T1000 (cell line): ENCODE results near the gene IFITM5.

Source experiments
- DNase-seq: peaks from one replicate; lab custom pipeline; 2025; ENCODE audit warnings: mixed read lengths; lab: John Stamatoyannopoulos, UW

IFITM5 gene

DNA sequence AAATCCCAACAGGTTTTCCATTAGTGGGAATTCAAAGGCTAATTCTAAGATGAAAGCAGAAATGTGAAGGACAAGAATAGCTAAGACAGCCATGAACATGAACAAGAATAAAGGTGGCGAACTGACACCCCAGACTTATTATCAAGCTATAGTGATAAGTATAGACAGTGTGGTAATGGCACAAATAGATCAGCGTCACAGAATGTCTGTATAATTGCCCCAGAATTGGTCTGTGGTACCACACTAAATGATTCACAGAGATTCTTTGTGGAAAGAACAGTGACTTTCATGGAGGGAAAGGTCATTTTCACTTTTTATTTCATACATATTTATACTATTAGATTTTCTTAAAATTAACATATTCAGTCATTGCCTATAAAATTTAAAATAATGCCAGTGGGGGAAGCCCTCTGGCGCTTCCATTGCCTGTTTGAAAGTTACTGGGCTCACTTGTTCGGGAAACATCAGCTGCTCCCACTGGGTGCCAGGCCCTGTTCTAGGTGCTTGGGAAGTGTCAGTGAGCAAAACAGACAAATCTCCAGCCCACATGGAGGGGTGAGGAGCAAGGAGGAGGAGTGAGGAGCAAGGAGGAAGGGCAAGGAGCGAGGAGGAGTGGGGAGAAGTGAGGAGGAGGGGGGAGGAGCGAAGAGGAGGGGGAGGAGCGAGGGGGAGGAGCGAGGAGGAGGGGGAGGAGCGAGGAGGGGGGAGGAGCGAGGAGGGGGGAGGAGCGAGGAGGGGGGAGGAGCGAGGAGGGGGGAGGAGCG lies 32.5 kb downstream of the IFITM5 start:
- DNase-seq, result no peak

DNA sequence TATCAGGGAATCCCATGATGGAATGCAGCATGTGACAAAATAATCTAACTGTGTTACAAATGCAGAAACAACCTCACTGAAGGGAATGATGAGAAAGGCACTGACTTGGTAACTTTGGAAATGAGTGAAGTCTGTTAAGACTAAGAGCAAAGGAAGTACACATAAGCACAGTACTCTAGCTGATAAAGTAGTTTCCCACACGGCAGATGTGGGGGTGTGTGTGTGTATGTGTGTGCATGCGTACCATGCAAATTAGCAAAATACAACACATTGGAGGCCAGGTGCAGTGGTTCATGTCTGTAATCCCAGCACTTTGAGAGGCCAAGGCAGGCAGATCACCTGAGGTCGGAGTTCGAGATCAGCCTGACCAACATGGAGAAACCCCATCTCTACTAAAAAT lies 37.7 kb downstream of the IFITM5 start:
- DNase-seq, result no peak

DNA sequence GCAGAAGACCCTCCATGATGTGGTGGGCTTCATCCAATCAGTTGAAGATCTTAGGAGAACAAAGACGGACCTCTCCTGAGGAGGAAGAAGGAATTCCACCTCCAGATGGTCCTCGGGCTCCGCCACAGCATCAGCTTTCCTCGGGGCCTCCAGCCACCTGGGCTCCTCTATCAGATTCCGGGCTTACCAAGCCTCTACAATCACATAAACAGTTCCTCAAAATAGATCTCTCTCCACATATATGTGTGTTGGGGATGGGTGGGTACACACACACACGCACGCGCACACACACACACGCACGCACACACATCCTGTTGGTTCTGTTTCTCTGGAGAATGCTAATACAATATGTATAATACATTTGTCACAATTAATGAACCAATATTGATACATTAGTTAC lies 39.9 kb downstream of the IFITM5 start:
- DNase-seq, result no peak

DNA sequence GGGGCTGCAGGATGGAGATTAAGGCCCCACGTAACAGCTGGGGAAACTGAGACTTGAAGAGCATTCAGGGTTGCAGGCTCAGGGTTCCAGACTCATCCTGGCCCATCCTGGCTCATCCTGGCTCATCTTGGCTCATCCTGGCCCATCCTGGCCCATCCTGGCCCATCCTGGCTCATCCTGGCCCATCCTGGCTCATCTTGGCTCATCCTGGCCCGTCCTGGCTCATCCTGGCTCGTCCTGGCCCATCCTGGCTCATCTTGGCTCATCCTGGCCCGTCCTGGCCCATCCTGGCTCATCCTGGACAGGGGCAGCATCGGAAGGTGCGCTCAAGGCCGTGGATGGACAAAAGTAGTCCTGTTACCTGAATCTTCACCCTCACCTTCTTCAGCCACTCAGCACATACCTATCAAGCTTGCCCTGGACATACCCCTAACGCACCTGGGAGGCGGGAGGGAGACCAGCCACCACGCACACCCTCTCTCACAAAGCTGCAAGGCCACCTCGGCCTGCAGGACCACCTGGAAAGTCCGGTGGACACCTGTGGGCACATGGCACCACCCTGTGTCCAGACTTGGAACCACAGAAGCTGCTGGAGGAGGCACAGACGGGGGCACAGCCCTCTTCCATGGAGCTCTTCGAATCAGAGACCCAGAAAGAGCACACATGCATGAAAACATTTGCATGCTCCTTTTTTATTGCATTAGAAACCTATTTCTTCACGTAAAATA lies 41.4 kb downstream of the IFITM5 start:
- no peak for DNase-seq

DNA sequence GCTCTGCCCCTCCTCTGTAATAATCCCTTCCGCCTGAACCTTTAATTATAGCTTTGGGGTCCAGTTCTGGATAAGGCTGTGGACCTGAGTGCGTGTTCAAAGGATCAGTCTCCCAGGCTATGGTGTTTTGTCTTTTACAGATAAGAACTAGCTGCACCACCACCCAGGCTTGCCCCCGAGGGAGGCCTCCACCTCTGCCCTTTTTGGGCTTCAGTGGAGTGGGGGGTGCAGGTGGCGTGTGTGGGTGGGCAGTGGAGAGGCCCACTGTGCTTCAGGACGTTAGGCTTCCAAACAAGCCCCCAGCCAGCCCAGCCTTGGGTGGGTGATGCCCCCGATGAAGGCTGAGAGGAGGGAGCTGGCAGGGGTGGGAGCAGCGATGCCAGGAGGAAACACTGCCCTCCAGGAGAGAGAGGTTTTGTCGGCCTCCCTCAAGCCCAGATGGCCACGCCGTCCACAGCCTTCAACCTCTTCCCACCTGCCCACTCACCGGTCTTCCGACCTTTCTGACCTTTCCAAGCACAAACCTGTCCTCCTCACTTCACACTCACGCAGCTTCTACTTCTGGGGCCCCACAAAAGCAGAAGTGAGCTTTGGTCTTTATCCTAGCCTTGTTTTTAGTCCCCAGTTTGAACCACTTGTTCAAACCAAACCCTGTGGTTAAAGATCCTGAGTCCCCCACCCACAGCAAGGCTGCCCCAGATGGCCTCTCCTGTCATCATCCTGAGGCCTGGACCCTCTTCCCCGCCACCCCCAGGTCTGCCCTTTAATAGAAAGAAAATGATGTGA lies 42.2 kb downstream of the IFITM5 start:
- no peak for DNase-seq

DNA sequence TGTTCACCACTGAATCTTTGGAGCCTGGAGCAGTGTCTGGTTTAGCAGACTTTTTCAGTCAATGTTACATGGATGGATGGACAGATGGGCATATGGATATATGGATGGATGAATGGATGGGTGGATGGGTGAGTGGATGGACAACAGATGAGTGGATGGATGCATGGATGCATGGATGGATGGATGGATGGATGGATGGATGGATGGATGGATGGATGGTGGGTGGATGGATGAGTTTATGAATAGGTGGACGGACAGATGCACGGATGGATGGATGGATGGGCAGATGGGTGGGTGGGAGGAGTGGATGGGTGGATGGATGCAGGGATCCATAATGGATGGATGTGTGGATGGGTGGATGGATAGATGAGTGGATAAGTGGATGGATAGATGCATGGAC lies 43.5 kb downstream of the IFITM5 start:
- no peak for DNase-seq

DNA sequence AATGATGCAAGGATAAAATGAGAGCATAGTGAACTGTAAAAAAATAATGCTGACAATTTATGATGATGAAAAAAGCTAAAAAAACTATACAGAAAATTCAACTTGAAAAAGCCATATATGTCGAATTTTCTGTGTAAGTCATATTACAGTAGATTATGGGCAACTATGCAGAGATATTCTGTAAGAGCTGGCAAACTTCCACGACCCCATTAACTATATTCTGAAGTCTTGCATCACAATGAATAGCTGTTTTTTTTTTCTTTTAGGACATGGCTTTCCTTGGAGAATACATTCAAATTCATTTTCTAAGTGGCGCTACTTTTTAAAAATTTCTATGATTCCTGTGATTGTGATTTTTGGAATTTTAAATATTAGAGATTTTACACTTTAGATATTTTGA lies 44.1 kb downstream of the IFITM5 start:
- no peak for DNase-seq

DNA sequence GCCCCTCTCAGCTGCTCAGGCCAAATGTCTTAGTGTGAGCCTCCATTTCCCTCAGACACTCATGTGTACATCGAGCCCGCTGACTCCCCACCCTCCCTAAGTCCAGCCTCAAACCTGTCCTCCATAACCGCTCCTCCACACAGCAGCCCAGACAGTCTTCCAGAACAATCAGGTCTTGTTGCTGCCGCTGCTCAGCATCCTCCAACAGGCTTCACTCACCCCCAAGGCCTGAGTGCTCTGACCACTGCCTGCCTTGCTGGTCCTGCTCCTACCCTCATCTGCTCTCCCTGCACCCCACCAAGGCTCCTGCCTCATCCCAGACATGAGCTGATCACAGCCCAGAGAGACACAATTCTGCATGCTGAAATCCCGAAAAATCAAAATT lies 45.4 kb downstream of the IFITM5 start:
- DNase-seq, result no peak

DNA sequence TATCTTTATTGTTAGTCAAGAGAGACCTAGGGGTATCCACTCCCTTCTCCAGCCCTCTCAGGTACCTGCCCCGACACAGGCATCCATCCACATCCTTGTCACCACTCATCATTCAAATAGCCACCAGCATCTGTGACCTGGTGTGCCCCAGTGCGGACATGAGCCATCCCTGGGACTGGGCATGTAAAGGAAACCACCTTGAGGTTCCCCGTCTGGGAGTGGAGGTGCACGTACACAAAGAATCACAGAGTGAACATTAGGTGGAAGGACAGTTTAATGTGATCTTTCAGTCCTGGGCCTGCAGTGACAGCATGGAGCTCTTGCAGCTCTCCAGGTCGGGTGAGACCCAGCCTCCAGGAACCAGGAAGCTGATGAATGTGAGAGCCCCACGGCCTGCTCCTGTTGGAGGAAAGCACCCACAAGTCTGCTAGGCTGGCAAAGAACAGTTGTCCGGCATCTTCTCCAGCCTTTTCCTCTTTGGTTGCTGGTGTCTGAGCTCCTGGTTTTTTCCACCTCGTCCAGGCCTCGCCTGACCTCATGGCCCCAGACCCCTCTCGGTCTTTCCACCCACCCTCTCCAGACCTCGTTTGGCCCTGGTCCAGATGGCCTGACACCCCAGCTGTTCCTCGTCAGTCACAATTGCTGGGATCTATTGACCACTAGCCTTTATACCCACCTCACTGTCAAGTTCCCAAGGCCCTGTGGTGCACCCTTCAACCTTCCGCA lies 46.0 kb downstream of the IFITM5 start:
- no peak for DNase-seq

DNA sequence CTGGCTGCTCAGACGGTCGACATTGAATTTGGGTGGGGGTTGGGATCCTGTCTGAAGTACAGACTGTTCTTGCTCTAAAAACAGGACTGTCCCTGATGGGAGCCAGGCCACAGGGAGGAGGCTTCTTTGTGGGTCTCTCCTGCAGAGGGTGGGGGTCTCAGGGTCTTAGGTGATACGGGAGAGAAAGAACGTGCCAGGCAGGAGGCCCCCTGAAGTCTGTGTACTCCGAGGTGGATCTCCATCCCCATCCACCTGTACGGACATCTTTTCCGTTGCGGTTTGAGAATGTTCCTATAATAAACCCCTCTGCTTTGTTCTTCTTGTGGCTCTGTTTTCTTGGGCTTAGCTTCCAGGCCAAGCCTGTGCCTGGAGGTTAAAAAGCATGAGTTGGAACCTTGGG lies 46.7 kb downstream of the IFITM5 start:
- DNase-seq, result no peak

DNA sequence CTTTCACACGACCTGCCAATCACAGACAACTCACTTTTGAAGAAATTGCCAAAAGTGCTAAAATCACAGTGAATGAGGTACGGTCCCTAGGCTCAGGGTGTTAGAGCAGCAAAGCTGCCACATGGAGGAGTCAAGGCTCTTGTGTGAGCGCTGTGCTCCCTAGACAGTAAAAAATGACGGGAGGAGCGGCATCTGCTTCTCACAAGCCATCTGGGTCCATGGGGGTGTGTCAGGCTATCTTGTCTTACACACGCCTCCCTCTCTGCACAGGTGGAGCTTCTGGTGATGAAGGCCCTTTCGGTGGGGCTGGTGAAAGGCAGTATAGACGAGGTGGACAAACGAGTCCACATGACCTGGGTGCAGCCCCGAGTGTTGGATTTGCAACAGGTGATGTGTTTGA lies 47.8 kb downstream of the IFITM5 start:
- no peak for DNase-seq

DNA sequence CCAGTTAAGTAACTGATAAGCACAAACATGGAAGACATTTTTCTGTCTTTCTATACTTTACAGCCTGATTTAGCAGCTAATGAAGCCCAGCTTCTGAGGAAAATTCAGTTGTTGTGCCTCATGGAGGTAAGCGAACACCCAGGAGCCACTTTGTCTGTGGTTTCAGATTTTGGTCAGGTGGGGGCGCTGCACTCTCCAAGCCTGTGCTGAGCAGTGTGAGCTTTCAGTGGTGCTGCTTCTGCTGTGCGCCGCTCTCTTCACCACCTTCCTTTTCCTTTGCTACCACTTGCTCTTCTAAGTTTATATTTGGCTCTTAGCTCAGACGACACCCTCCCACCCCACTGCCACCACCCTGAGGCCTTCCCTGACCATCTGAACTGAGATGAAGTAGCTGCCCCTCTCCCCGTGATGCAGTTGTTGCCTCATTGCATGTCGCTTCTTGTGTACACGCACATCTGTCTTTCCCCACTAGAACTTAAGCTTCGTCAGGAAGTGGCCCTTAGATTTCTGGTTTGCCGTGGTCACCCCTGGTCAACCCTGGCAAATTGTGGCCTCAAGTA lies 48.5 kb downstream of the IFITM5 start:
- no peak for DNase-seq

DNA sequence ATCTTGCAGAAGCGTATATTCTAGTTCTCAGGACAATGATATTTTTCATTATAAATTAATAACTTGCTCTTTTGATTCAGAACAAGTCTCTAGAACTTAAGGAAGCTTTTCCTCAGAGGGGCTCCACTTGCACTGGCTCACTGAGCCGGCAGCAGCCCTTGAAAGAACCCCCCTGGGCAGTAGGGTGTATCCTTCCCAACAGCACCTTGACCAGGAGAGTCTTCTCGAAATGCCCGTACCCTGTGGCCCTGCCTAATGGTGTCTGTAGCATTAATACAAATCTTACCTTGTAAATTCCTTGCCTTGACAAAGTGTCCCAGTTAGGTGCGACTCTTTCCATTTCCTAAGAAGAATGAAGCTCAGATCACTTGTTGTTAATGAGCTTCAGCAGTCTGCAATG lies 49.1 kb downstream of the IFITM5 start:
- no peak for DNase-seq

DNA sequence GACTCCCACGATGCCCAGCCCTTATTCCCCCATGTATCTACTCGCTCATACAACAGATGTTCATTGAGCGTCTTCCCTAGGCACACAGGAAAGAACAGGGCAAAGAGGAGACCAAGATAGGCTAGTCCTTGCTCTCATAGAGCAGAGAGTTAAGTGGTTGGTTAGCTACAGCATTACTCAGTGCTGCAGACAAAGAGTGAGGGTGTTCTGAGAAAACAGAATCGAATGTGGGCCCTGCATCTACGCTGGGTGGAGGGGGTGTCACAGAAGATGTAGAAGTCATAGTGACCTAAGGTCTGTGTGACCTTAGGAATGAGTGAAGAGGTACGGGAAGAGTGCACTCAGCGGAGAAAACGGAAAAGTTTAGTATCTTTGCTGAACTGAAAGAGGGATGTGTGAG lies 50.3 kb downstream of the IFITM5 start:
- DNase-seq, result no peak
